Suprapubic skin (tissue), 4 donors: ENCODE measurements around the gene ADAMTS17. TPM values are rescaled to one million over a fixed set of nuclear protein-coding genes. Genes with fewer than 3 reads are reported as not detected.
A peak's percentile ranks its signal among the peaks of the same experiment; 100 is the strongest.

Source experiments
- DNase-seq, 2 donors: peaks; one replicate each; pipeline ENCODE4 v3.0.0-alpha.2; 2019; ENCODE audit warnings: low spot score in 2 of 2
- H3K27ac ChIP-seq: fragments of 200-600 bp; sonication (generic); one replicate; pipeline ENCODE4 v1.5.1; 2019
- H3K27me3 ChIP-seq: fragments of 200-600 bp; sonication (generic); one replicate; pipeline ENCODE4 v1.5.1; 2019
- H3K36me3 ChIP-seq: fragments of 200-600 bp; sonication (generic); one replicate; pipeline ENCODE4 v1.5.1; 2019
- H3K4me1 ChIP-seq: fragments of 200-600 bp; sonication (generic); one replicate; pipeline ENCODE4 v1.5.1; 2019
- H3K4me3 ChIP-seq: fragments of 200-600 bp; sonication (generic); one replicate; pipeline ENCODE4 v1.5.1; 2019; ENCODE audit warnings: mild to moderate bottlenecking
- H3K9me3 ChIP-seq: fragments of 200-600 bp; sonication (generic); one replicate; pipeline ENCODE4 v1.5.1; 2019
- EP300 ChIP-seq: sonication (generic); formaldehyde crosslinking; IDR thresholded peaks from one replicate; pipeline ENCODE4 v1.6.1; 2017; ENCODE audit warnings: antibody characterized with exemption
- POLR2A ChIP-seq, 2 donors: fragments of 450-650 bp; IDR thresholded peaks; one replicate each; pipeline ENCODE4 v1.6.1; 2017; ENCODE audit warnings: antibody characterized with exemption in 2 of 2, mild to moderate bottlenecking in 2 of 2, moderate library complexity in 2 of 2
- POLR2AphosphoS5 ChIP-seq, 3 donors: sonication (generic); formaldehyde crosslinking; IDR thresholded peaks; one replicate each; pipeline ENCODE4 v1.6.1; 2017; ENCODE audit warnings: antibody characterized with exemption in 3 of 3
- WGBS: methylation state at CpG from one replicate; pipeline ENCODE4 v1.1.5; 2018; 5-methylcytosine and 5-hydroxymethylcytosine counted together
- total RNA-seq, 4 donors: library from RNA; depleted of rRNA; stranded (reverse); fragments of >200 nt; gene quantifications; one replicate each; pipeline ENCODE4 v1.1.0, GENCODE V29; 2016
- TF ChIP-seq, protein P1 (sequence below), 2 donors: fragments of 200-600 bp in 1 of 2; fragments of 450-650 bp in 1 of 2; sonication (generic) in 1 of 2; IDR thresholded peaks; one replicate each; pipeline ENCODE4 v1.5.1; 2016 to 2019; ENCODE audit warnings: antibody characterized with exemption in 2 of 2, mild to moderate bottlenecking in 1 of 2, moderate library complexity in 1 of 2

Gene ADAMTS17
- total RNA-seq, 4 donors from 2014 or later: 4.2 to 12.3 (median 6.3) TPM

DNA sequence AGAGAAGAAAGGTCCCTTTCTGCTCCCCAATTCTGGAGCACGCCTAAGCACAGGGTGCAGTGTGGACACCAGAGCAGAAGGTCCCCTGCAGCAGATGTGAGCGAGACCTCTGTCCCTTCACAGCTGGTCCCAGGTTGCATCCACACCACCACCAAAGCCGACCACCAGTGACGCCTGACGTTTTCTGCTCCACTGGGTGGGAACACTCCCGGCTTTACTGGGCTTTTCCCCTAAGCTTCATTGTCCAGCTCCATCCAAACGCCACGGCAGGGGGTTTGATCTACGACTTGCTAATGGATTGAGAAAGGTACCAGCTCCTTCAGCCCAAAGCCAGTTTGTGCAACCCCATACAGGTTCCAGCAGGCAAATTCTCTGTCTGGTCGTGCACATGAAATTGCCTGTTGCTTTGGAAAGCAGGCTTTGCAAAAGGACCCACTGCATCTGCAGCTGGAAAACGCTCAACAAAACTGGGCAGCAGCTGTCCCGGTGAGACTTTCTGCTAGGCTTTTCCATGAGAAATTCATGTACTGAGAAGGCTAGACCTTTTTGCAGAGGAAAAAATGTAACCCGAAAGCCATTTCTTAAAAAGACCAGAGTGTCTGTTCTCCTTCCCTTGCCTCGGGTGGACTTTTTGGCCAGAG is 31.1 kb downstream of the ADAMTS17 start:
- Histone ChIP-seq H3K4me1 (peaks cover 44% of the 10 kb centered on the region), H3K27me3 (no peaks in the 10 kb centered on the region), H3K27ac (no peak overlapping the region), H3K9me3 (no peaks in the 10 kb centered on the region), H3K4me3 (no peak overlapping the region), H3K36me3 (no peaks in the 10 kb centered on the region)
- WGBS: 46% methylated on average over 14 of the region's 14 CpGs
- TF ChIP-seq EP300: no peak
- TF ChIP-seq, protein P1, sequence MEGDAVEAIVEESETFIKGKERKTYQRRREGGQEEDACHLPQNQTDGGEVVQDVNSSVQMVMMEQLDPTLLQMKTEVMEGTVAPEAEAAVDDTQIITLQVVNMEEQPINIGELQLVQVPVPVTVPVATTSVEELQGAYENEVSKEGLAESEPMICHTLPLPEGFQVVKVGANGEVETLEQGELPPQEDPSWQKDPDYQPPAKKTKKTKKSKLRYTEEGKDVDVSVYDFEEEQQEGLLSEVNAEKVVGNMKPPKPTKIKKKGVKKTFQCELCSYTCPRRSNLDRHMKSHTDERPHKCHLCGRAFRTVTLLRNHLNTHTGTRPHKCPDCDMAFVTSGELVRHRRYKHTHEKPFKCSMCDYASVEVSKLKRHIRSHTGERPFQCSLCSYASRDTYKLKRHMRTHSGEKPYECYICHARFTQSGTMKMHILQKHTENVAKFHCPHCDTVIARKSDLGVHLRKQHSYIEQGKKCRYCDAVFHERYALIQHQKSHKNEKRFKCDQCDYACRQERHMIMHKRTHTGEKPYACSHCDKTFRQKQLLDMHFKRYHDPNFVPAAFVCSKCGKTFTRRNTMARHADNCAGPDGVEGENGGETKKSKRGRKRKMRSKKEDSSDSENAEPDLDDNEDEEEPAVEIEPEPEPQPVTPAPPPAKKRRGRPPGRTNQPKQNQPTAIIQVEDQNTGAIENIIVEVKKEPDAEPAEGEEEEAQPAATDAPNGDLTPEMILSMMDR (IDR thresholded peaks at IDR 0.05): no peak
- no peak for TF ChIP-seq POLR2AphosphoS5 (IDR thresholded peaks at IDR 0.05)
- no peak for TF ChIP-seq POLR2A (IDR thresholded peaks at IDR 0.05)
- no peak for DNase-seq

DNA sequence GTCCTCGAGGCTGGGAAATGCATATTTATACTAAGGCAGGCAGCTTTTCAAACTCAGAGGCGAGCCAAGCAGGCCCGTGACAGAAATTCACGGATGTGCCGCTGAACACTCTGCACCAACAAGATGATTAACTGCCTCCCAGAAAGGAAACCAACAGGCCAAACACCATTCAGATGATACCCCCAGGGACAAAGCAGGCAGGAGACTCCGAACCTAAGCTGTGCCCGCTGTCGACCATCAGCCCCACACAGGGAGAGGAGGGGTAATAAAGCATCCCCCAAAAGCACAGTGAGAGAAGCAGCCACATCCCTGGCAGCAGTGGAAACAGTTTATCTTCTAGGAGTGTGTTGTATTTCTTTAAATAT is 31.8 kb downstream of the ADAMTS17 start:
- Histone ChIP-seq H3K4me1 (peaks cover 44% of the 10 kb centered on the region), H3K27ac (no peak overlapping the region), H3K9me3 (no peaks in the 10 kb centered on the region), H3K4me3 (no peak overlapping the region), H3K27me3 (no peaks in the 10 kb centered on the region), H3K36me3 (no peaks in the 10 kb centered on the region)
- TF ChIP-seq EP300 (no peak), POLR2A (IDR thresholded peaks at IDR 0.05) (no peak), POLR2AphosphoS5 (IDR thresholded peaks at IDR 0.05) (no peak)
- TF ChIP-seq, protein P1 (IDR thresholded peaks at IDR 0.05): no peak
- 48% methylated on average over 3 of the region's 8 CpGs for WGBS
- no peak for DNase-seq

DNA sequence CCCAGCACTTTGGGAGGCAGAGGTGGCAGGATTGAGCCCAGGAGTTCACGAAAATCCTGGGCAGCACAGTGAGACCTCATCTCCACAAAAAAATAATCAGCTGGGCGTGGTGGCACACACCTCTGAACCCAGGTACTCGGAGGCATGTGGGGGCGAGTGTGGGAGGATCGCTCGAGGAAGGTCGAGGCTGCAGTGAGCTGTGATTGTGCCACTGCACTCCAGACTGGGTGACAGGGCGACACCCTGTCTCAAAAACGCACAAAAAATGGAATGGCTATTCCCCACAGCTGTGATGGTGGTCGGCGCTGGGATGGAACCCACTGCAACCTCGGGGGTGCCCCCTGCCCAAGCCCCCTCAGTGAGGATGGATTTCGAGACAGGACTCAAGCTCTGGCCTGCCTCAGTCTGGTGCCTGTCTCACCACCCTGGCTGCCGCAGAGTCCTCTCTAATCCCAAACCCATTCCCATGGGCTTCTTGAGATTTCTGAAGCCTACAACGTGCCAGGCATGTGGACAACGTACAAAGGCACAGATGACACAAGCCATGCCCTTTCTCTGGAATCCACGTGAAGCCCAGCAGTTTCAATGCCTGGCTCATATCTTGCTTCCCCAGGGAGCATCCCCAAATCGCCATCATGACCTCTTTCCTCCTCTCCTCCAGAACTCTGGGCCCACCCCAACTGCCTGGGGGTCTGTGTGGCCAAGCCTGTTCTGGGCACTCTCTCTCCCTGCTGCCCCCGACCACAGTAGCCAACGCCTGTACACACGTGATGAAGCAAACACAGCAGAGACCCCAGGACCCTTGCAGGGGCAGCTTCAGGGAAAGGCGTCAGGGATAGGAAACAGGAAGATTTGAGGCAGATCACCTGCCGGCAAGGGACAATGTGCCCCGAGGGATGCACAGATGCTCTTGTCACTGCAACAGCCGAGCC is 32.4 kb downstream of the ADAMTS17 start:
- Histone ChIP-seq H3K4me3 (no peak overlapping the region), H3K36me3 (no peaks in the 10 kb centered on the region), H3K27me3 (no peaks in the 10 kb centered on the region), H3K27ac (no peak overlapping the region), H3K9me3 (no peaks in the 10 kb centered on the region), H3K4me1 (peaks cover 44% of the 10 kb centered on the region)
- no peak for DNase-seq
- 74% methylated on average over 21 of the region's 25 CpGs for whole genome bisulfite sequencing
- no peak for TF ChIP-seq POLR2A (IDR thresholded peaks at IDR 0.05)
- TF ChIP-seq POLR2AphosphoS5 (IDR thresholded peaks at IDR 0.05): no peak
- TF ChIP-seq, protein P1 (IDR thresholded peaks at IDR 0.05): no peak
- TF ChIP-seq EP300: no peak

DNA sequence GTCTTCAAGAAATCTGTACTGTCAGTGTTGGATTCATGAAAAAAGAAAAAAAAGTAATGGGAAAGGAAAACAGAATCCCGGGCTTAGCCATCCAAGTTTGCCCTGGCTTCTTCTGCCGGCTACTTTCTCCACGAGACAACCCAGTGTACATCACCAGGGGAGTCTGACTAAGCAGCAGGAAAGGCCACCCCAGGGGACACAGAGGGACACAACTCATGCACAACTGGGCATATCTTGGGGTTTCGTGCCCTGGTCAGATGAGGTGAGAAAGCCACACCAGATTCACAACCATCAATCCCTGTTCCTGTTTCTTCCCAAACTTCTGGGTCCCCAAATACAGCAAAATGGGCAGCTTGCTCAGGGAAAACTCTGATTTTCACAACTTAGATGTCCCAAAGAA is 33.2 kb downstream of the ADAMTS17 start:
- WGBS: 28% methylated on average over 4 of the region's 4 CpGs
- no peaks in the 10 kb centered on the region for H3K9me3 ChIP-seq
- peaks cover 44% of the 10 kb centered on the region for H3K4me1 ChIP-seq
- H3K27me3 ChIP-seq: no peaks in the 10 kb centered on the region
- peak overlapping the region; percentile 15 for H3K27ac ChIP-seq
- no peak for TF ChIP-seq POLR2AphosphoS5 (IDR thresholded peaks at IDR 0.05)
- TF ChIP-seq, protein P1 (IDR thresholded peaks at IDR 0.05): no peak
- no peak for TF ChIP-seq EP300
- TF ChIP-seq POLR2A (IDR thresholded peaks at IDR 0.05): no peak
- H3K4me3 ChIP-seq: no peak overlapping the region
- DNase-seq: no peak
- no peaks in the 10 kb centered on the region for H3K36me3 ChIP-seq

DNA sequence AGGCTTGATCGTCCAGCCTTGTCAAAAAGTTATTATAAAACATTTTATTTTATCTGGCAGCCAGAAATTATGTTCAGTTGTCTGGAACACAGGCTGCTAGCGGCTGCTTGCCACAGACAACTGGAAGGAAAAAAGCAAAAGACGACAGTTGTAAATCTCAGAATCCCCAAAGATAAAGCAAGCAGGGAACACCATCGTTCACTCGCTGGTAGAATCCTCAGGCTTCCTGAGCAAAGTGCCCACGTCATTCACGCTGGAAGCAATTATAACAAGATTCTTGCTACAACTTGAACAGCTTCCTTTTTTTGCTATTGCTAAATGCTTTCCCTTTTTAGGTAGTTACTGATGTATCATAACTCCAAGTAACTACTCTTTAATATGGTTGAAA is 33.6 kb downstream of the ADAMTS17 start:
- H3K4me3 ChIP-seq: peak overlapping the region; percentile 6
- DNase-seq: no peak
- H3K36me3 ChIP-seq: no peaks in the 10 kb centered on the region
- TF ChIP-seq, protein P1 (IDR thresholded peaks at IDR 0.05): no peak
- TF ChIP-seq EP300: no peak
- TF ChIP-seq POLR2AphosphoS5 (IDR thresholded peaks at IDR 0.05): no peak
- TF ChIP-seq POLR2A (IDR thresholded peaks at IDR 0.05): no peak
- H3K4me1 ChIP-seq: peaks cover 44% of the 10 kb centered on the region
- peak overlapping the region; percentile 15 for H3K27ac ChIP-seq
- H3K27me3 ChIP-seq: no peaks in the 10 kb centered on the region
- 15% methylated on average over 7 of the region's 7 CpGs for WGBS
- H3K9me3 ChIP-seq: no peaks in the 10 kb centered on the region
